ENCODE measurements around the gene ZNF582. TPM values are rescaled to one million over a fixed set of nuclear protein-coding genes. Genes with fewer than 3 reads are reported as not detected.

ZNF582 gene
- 2.6 and 3.6 TPM in 2 replicates for total RNA-seq

DNA sequence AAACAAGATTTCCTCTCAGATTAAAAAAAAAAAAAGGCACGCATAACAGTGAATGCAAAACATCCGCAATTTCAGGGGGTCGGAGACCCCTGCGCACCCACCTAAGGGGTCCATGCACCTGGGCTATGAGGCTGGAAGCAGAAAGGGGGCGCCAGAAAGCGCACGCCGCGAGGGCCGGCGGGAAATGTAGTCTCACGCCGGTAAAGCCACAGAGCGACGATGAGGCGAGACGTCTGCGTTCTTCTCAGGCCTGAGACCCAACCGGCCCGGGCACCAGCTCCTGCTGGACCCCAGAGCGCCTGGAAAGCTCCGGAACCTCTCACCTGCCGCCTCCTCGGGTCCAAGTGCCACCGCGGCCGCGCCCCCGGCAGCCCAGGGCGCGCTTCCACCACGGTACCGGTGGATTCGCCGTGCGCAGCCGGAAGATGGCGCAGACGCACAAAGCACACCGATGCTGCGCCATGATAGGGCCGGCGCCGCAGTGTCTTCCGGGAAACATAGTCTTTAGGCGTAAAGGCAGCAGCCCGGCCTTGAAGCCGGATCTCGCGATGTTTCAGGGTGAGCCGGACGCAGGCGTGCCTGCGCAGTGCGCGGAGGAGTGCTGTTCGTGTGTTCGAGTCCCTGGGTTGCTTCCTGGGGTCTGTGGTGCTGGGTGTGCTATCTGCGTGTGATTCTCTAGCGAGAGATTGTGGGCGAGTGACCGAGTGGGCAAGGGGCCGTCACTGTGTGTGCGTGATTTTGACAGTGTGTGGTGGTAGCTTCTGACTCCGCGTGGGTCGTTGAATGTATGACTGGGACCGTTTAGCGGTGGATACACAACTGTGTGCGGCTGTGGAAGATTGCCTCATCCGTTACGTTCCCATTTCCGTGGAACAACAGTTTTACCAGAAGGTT, at the start of gene ZNF582:
ZNF582 (minus strand) TSS at position 416 of the 894 bp plus-strand sequence. CDS start 1,782 bp downstream, outside the sequence.

DNA sequence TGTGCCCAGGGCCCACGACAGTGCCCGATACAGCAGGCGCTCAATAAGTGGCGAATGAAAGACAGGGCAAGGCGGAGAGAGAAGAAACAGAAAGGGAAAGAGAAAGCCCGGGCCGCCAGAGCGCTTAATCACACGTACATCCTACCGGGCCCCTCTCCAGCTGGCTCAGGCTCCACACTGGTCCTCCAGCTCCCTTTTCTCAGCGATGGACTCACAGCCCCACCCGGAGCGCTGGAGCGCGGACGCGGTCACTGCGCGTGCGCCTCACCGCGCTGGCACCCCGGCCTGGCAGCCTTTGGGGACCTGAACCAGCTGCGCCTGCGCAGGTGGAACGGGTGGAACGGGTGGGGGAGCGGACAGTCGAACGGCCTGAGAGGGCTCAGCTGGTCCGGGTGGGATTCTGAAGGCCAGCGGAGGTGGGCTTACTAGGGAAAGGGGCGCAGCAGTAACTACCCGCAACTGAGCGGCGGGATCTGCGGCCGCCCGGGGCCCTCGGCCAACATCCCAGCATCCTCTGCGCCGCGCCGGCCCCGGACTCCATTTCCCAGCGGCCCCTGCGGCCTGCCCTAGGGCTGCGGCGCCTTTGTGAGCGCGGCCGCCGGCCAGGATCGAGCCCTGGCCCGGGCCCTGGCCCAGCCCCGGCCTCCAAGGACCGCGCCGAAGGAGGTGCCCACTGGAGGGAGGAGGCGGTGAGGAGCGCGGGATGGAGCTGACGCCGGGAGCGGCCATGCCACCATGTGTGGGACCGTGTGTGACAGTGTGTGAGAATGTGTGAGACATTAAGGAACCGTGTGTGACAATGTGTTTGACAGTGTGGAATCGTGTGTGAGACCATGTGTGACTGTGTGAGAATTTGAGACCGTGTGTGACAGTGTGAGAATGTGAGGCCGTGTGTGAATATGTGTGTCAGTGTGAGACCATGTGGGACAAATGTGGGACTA, 10.7 kb upstream of the ZNF582 start, which contains the start of gene ZNF583:
ZNF583 (plus strand) TSS at position 569 of the 941 bp plus-strand sequence. CDS start 2,783 bp downstream, outside the sequence.

Other genes starting within 250 kb of the ZNF582 start
- gene GALP, start 217.5 kb downstream of the ZNF582 start, total RNA-seq: not detected in 2 replicates
- 0.17 TPM in 1 of 2 replicates, not detected in the other for gene ZSCAN5B, start 195.8 kb downstream of the ZNF582 start, total RNA-seq
- not detected in 2 replicates for gene ZSCAN5C, start 191.3 kb downstream of the ZNF582 start, total RNA-seq
- not detected in 2 replicates for gene EDDM13, start 120.8 kb downstream of the ZNF582 start, total RNA-seq
- 10.5 and 11.2 TPM in 2 replicates for gene ZSCAN5A, start 78.7 kb downstream of the ZNF582 start, total RNA-seq
- gene ZNF583, start 10.8 kb upstream of the ZNF582 start, total RNA-seq: 5.7 and 5.8 TPM in 2 replicates
- gene ZNF667, start 83.8 kb upstream of the ZNF582 start, total RNA-seq: 3.9 and 7.6 TPM in 2 replicates
- gene ZNF471, start 114.3 kb upstream of the ZNF582 start, total RNA-seq: 5.0 and 5.7 TPM in 2 replicates
- 9.9 and 13.1 TPM in 2 replicates for gene ZFP28, start 145.4 kb upstream of the ZNF582 start, total RNA-seq
- 6.4 and 6.9 TPM in 2 replicates for gene ZNF470, start 173.9 kb upstream of the ZNF582 start, total RNA-seq
- gene ZNF71, start 201.8 kb upstream of the ZNF582 start, total RNA-seq: 9.4 and 9.5 TPM in 2 replicates
- gene SMIM17, start 249.6 kb upstream of the ZNF582 start, total RNA-seq: 0.33 TPM in 1 of 2 replicates, not detected in the other